GM12872 (cell line): ENCODE measurements around the gene SPINDOC.

ENCODE experiments used
- CTCF ChIP-seq: IDR thresholded peaks from 3 replicates; pipeline ENCODE4 v1.5.1; 2011; ENCODE audit warnings: low read depth, mild to moderate bottlenecking, low read length, moderate library complexity; ENCODE audit not compliant: insufficient read depth

Gene SPINDOC

GRCh38 chr11:63874511-63874910 is 61.3 kb downstream of the SPINDOC start:
- no peak for TF ChIP-seq CTCF

- TF ChIP-seq CTCF, result no peak
Observed at GRCh38 chr11:63875506-63876065, 62.3 kb downstream of the SPINDOC start.

GRCh38 chr11:63876616-63877015 is 63.4 kb downstream of the SPINDOC start:
- no peak for TF ChIP-seq CTCF
